H1 (cell line): Measurements from ENCODE around the gene CD46. TPM values are rescaled to one million over a fixed set of nuclear protein-coding genes. Genes with fewer than 3 reads are reported as not detected.

Source experiments
- CTCF ChIA-PET: fragments of 300-600 bp; sonication (Branson Sonifier 250); formaldehyde crosslinking; loops from one replicate; lab custom pipeline; 2021; ENCODE audit not compliant: partially characterized antibody; lab: Charles Lee
- POLR2A ChIA-PET: fragments of 300-600 bp; sonication (Branson Sonifier 250); formaldehyde crosslinking; loops from one replicate; lab custom pipeline; 2021; ENCODE audit warnings: inconsistent platforms; ENCODE audit not compliant: partially characterized antibody; lab: Charles Lee
- DNase-seq, 2 experiments: peaks; one replicate each; pipeline versions ENCODE4 v3.0.0 to v3.0.0-alpha.2; 2010 to 2022; ENCODE audit warnings: low spot score in 2 of 2, low read depth in 1 of 2, mixed read lengths in 1 of 2
- FAIRE-seq: peaks from 2 replicates; lab custom pipeline; 2011; peaks lifted over from hg19 to GRCh38; lab: Jason Lieb, UNC
- H2AFZ ChIP-seq: 2 replicates; pipeline ENCODE4 v1.8.1; 2012; ENCODE audit warnings: low read length, inconsistent platforms
- H2AK5ac ChIP-seq: 2 replicates; pipeline ENCODE4 v1.6.1; 2013; ENCODE audit warnings: low read depth, low read length
- H2BK120ac ChIP-seq: replicated peaks from 2 replicates; pipeline ENCODE3; 2013; ENCODE audit warnings: low read depth, low read length, inconsistent platforms
- H2BK12ac ChIP-seq: 2 replicates; pipeline ENCODE4 v1.6.1; 2013; ENCODE audit warnings: low read depth, low read length
- H2BK15ac ChIP-seq: 2 replicates; pipeline ENCODE4 v1.6.1; 2013; ENCODE audit warnings: low read length
- H2BK20ac ChIP-seq: 2 replicates; pipeline ENCODE4 v1.6.1; 2013; ENCODE audit warnings: low read length
- H2BK5ac ChIP-seq: 2 replicates; pipeline ENCODE4 v1.6.1; 2013; ENCODE audit warnings: low read depth, low read length
- H3K14ac ChIP-seq: 2 replicates; pipeline ENCODE4 v1.6.1; 2013; ENCODE audit warnings: inconsistent platforms; ENCODE audit not compliant: insufficient read length
- H3K18ac ChIP-seq: 2 replicates; pipeline ENCODE4 v1.6.1; 2013; ENCODE audit warnings: low read length; ENCODE audit errors: extremely low read depth
- H3K23ac ChIP-seq: 2 replicates; pipeline ENCODE4 v1.6.1; 2013; ENCODE audit warnings: inconsistent platforms; ENCODE audit not compliant: insufficient read length
- H3K23me2 ChIP-seq: 2 replicates; pipeline ENCODE4 v1.6.1; 2013; ENCODE audit warnings: low read depth, low read length
- H3K27ac ChIP-seq: 2 replicates; pipeline ENCODE4 v1.6.1; 2011; ENCODE audit warnings: low read depth, low read length, inconsistent platforms
- H3K27me3 ChIP-seq, 4 experiments: replicated peaks in 1 of 4; 1 replicate in 1 of 4; 2 replicates in 3 of 4; pipeline versions ENCODE4 v1.6.1 to v1.8.1; 2011 to 2013; ENCODE audit warnings: low read length in 3 of 4, mild to moderate bottlenecking in 3 of 4, inconsistent platforms in 2 of 4, mixed read lengths in 2 of 4, moderate library complexity in 1 of 4; ENCODE audit not compliant: control insufficient read depth in 3 of 4, insufficient read depth in 3 of 4; ENCODE audit errors: extremely low read depth in 1 of 4
- H3K36me3 ChIP-seq, 4 experiments: 2 replicates each; pipeline versions ENCODE4 v1.6.1 to v1.8.1; 2011 to 2013; ENCODE audit warnings: mild to moderate bottlenecking in 4 of 4, low read length in 3 of 4, moderate library complexity in 2 of 4, control low read depth in 1 of 4, inconsistent platforms in 1 of 4; ENCODE audit not compliant: insufficient read depth in 4 of 4, control insufficient read depth in 2 of 4
- H3K4ac ChIP-seq: replicated peaks from 2 replicates; pipeline ENCODE3; 2013; ENCODE audit warnings: low read length, low read depth, mixed read lengths, inconsistent platforms; ENCODE audit not compliant: insufficient read length
- H3K4me1 ChIP-seq, 4 experiments: replicated peaks in 1 of 4; 1 replicate in 1 of 4; 2 replicates in 3 of 4; pipeline versions ENCODE4 v1.6.1 to v1.8.1; 2011 to 2013; ENCODE audit warnings: low read length in 3 of 4, inconsistent platforms in 2 of 4, mixed read lengths in 1 of 4; ENCODE audit not compliant: insufficient read depth in 4 of 4, control insufficient read depth in 3 of 4
- H3K4me2 ChIP-seq, 2 experiments: 2 replicates each; pipeline versions ENCODE4 v1.6.1 to v1.8.1; 2011 to 2013; ENCODE audit warnings: low read depth in 2 of 2, low read length in 2 of 2, control low read depth in 1 of 2, inconsistent platforms in 1 of 2, mild to moderate bottlenecking in 1 of 2; ENCODE audit not compliant: insufficient read depth in 1 of 2
- H3K4me3 ChIP-seq, 4 experiments: fragments of 200-600, 300-600 bp in 1 of 4; sonication (generic), shearing (Covaris generic), sonication (Bioruptor Twin) in 1 of 4; 2 replicates each; pipeline versions ENCODE4 v1.5.1 to v1.8.1; 2011 to 2016; ENCODE audit warnings: low read length in 4 of 4, low read depth in 3 of 4, control low read depth in 2 of 4, inconsistent platforms in 2 of 4, mild to moderate bottlenecking in 2 of 4, mixed read lengths in 1 of 4, moderate library complexity in 1 of 4; ENCODE audit not compliant: insufficient read depth in 2 of 4; ENCODE audit errors: extremely low read depth in 1 of 4
- H3K56ac ChIP-seq: replicated peaks from 2 replicates; pipeline ENCODE3; 2013; ENCODE audit warnings: low read depth, mild to moderate bottlenecking, mixed read lengths, low read length, inconsistent platforms; ENCODE audit not compliant: insufficient read length
- H3K79me1 ChIP-seq: 2 replicates; pipeline ENCODE4 v1.6.1; 2013; ENCODE audit warnings: low read depth, low read length, control low read depth
- H3K79me2 ChIP-seq, 2 experiments: 2 replicates each; pipeline versions ENCODE4 v1.6.1 to v1.8.1; 2012 to 2013; ENCODE audit warnings: low read length in 2 of 2, mild to moderate bottlenecking in 2 of 2, inconsistent platforms in 1 of 2; ENCODE audit not compliant: insufficient read depth in 2 of 2, control insufficient read depth in 1 of 2
- H3K9ac ChIP-seq, 4 experiments: replicated peaks in 1 of 4; 1 replicate in 1 of 4; 2 replicates in 3 of 4; pipeline versions ENCODE4 v1.6.1 to v1.8.1; 2011 to 2013; ENCODE audit warnings: low read depth in 3 of 4, low read length in 3 of 4, control low read depth in 2 of 4, mild to moderate bottlenecking in 2 of 4, moderate library complexity in 2 of 4, inconsistent platforms in 1 of 4; ENCODE audit errors: extremely low read depth in 1 of 4
- H3K9me3 ChIP-seq, 2 experiments: 2 replicates each; pipeline versions ENCODE4 v1.6.1 to v1.8.1; 2012 to 2013; ENCODE audit warnings: mild to moderate bottlenecking in 2 of 2, moderate library complexity in 2 of 2, control low read depth in 1 of 2, inconsistent platforms in 1 of 2, low read depth in 1 of 2, low read length in 1 of 2, mixed read lengths in 1 of 2; ENCODE audit not compliant: insufficient read depth in 2 of 2
- H4K20me1 ChIP-seq, 2 experiments: replicated peaks in 1 of 2; 2 replicates each; pipeline versions ENCODE3 to v1.8.1; 2011 to 2013; ENCODE audit warnings: inconsistent platforms in 2 of 2, low read length in 2 of 2, mild to moderate bottlenecking in 1 of 2; ENCODE audit not compliant: insufficient read depth in 2 of 2, control insufficient read depth in 1 of 2
- H4K5ac ChIP-seq: 2 replicates; pipeline ENCODE4 v1.6.1; 2013; ENCODE audit warnings: low read length, low read depth, mixed read lengths, inconsistent platforms; ENCODE audit not compliant: insufficient read length
- H4K8ac ChIP-seq: 2 replicates; pipeline ENCODE4 v1.8.0; 2013; ENCODE audit warnings: mild to moderate bottlenecking, moderate library complexity, low read length, inconsistent platforms; ENCODE audit not compliant: insufficient read depth; ENCODE audit errors: extremely low read depth
- H4K91ac ChIP-seq: replicated peaks from 2 replicates; pipeline ENCODE3; 2013; ENCODE audit warnings: low read length, mixed read lengths, inconsistent platforms; ENCODE audit not compliant: insufficient read length
- CBX5 ChIP-seq: fragments of 300-800, 300-1000 bp; sonication (generic); IDR thresholded peaks from 2 replicates; pipeline ENCODE4 v1.7.1; 2016; ENCODE audit warnings: antibody characterized with exemption, low read length, low read depth
- CHD2 ChIP-seq: IDR thresholded peaks from 2 replicates; pipeline ENCODE4 v1.6.1; 2012; ENCODE audit warnings: low read length, improper control_type of control experiment
- KDM4A ChIP-seq: IDR thresholded peaks from one replicate; pipeline ENCODE4 v1.7.1; 2012; ENCODE audit warnings: low read depth, mild to moderate bottlenecking, moderate library complexity, low read length, inconsistent platforms; ENCODE audit not compliant: severe bottlenecking
- POLR2AphosphoS5 ChIP-seq: IDR thresholded peaks from 2 replicates; pipeline ENCODE4 v1.6.1; 2011; ENCODE audit warnings: low read depth, low read length
- RAD21 ChIP-seq, 2 experiments: IDR thresholded peaks in 1 of 2; conservative IDR thresholded peaks in 1 of 2; 2 replicates each; pipeline ENCODE4 v1.6.1; 2011; ENCODE audit warnings: low read depth in 2 of 2, low read length in 2 of 2, improper control_type of control experiment in 1 of 2, inconsistent platforms in 1 of 2, mild to moderate bottlenecking in 1 of 2, moderate library complexity in 1 of 2
- RFX5 ChIP-seq: IDR thresholded peaks from 2 replicates; pipeline ENCODE4 v1.6.1; 2011; ENCODE audit warnings: low read depth, low read length, improper control_type of control experiment, borderline replicate concordance
- SRF ChIP-seq: IDR thresholded peaks from 2 replicates; pipeline ENCODE4 v1.6.1; 2011; ENCODE audit warnings: mild to moderate bottlenecking, low read depth, low read length, moderate library complexity
- SUZ12 ChIP-seq: fragments of 200-600 bp; sonication (generic); IDR thresholded peaks from 2 replicates; pipeline ENCODE4 v1.6.1; 2012; ENCODE audit warnings: mild to moderate bottlenecking, inconsistent platforms, low read length, moderate library complexity, mixed read lengths
- WGBS, 2 experiments: shearing (Covaris generic) in 1 of 2; methylation state at CpG; one replicate each; pipeline versions ENCODE4 v1.1.6 to v1.1.7; 2013 to 2015; ENCODE audit warnings: low lambda C conversion rate in 2 of 2, mixed read lengths in 2 of 2, inconsistent platforms in 1 of 2, low coverage in 1 of 2, missing lambda C conversion rate in 1 of 2; ENCODE audit not compliant: insufficient replicate concordance in 2 of 2, insufficient coverage in 1 of 2, insufficient read length in 1 of 2; ENCODE audit errors: extremely low coverage in 1 of 2, missing lambda C conversion rate in 1 of 2; 5-methylcytosine and 5-hydroxymethylcytosine counted together
- polyA plus RNA-seq, 7 experiments: library from polyadenylated mRNA; depleted of rRNA in 3 of 7; stranded (reverse) in 5 of 7; unstranded in 2 of 7; fragments of >200 nt in 5 of 7; fragments of 200-250 nt in 2 of 7; gene quantifications; 1 replicate in 5 of 7; 2 replicates in 1 of 7; 4 replicates in 1 of 7; pipeline versions ENCODE4 v1.2.1 to v1.2.3, GENCODE V29; 2011 to 2013; ENCODE audit warnings: missing spikeins in 2 of 7, mixed read lengths in 2 of 7
- total RNA-seq: library from RNA; stranded (reverse); fragmentation: NEBNext Ultra II Directional; extraction: Animal tissue kit (Norgen Biotek cat#: 25700); gene quantifications from 2 replicates; pipeline ENCODE4 v1.2.1, GENCODE V29; 2021
- TF ChIP-seq, protein P1 (sequence below): IDR thresholded peaks from 2 replicates; pipeline ENCODE4 v1.6.1; 2012; ENCODE audit warnings: inconsistent platforms
- TF ChIP-seq, protein P2 (sequence below), 3 experiments: IDR thresholded peaks; 1 replicate in 2 of 3; 2 replicates in 1 of 3; pipeline versions ENCODE4 v1.5.1 to v1.6.1; 2011; ENCODE audit warnings: low read length in 3 of 3, mild to moderate bottlenecking in 3 of 3, inconsistent platforms in 2 of 3, low read depth in 1 of 3, moderate library complexity in 1 of 3; ENCODE audit not compliant: insufficient read depth in 1 of 3; ENCODE audit errors: control extremely low read depth in 1 of 3

Gene CD46
- total and polyA plus RNA-seq, 2 of the 8 experiments (the other 6 are each of a cell fraction or from before 2014, with no cell fraction given) = 60.9 to 113 TPM

DNA sequence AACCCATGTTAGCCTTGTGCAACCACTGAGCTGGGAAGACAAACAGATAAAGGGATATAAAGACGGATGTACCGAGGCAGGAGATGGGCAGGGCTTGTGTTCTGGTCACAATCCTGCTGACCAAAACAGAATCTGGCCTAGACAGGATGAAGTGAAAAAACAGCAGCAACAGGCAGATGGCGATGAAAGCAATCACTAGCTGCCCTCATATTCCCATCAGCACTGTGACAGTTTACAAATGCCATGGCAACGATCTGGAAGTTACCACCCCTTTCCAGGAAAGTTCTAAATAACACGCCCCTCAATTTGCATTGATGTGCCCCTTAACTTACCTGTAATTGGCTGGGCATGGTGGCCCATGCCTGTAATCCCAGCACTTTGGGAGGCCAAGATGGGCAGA lies 40.6 kb upstream of the CD46 start:
- Histone ChIP-seq H3K4me3 (no peak overlapping the region), H3K56ac (no peak overlapping the region), H4K8ac (no peak overlapping the region), H2BK15ac (no peak overlapping the region), H2AK5ac (no peak overlapping the region), H3K36me3 (no peaks in the 10 kb centered on the region), H4K5ac (no peak overlapping the region), H3K9ac (no peak overlapping the region), H3K27ac (no peak overlapping the region), H3K14ac (no peak overlapping the region), H4K91ac (no peak overlapping the region), H3K27me3 (no peaks in the 10 kb centered on the region), H3K4me1 (no peaks in the 10 kb centered on the region), H4K20me1 (no peaks in the 10 kb centered on the region), H2AFZ (0 out of 2 replicates have a peak overlapping the region, but pooled peaks have one; percentile 49), H3K23ac (no peak overlapping the region), H3K4ac (no peak overlapping the region), H2BK20ac (no peak overlapping the region), H3K18ac (no peak overlapping the region), H3K23me2 (no peaks in the 10 kb centered on the region), H3K4me2 (no peak overlapping the region), H3K79me1 (no peaks in the 10 kb centered on the region), H2BK5ac (no peak overlapping the region), H3K79me2 (no peaks in the 10 kb centered on the region), H2BK12ac (no peak overlapping the region), H3K9me3 (no peaks in the 10 kb centered on the region; a peak in 1 of 4 replicates), H2BK120ac (no peak overlapping the region)
- ChIA-PET CTCF (interaction anchor here (1.0 to 4.5 kb wide), 5 partner anchors 12 to 846 kb away, joined by 3 to 25 read pairs (median 5); partner anchors contain the start of gene IL20), POLR2A (interaction anchor here (0.8 kb wide), 1 partner anchor 87 kb away, joined by 3 read pairs; no protein-coding TSS in a partner anchor)
- 82% methylated on average over 5 of the region's 5 CpGs; no CpG with 5 or more reads in 1 of the 2 experiments for WGBS, 2 experiments
- peak; percentile 62 for FAIRE-seq
- DNase-seq = peak in 1 of 2 experiments; percentile 9
- TF ChIP-seq, protein P1, sequence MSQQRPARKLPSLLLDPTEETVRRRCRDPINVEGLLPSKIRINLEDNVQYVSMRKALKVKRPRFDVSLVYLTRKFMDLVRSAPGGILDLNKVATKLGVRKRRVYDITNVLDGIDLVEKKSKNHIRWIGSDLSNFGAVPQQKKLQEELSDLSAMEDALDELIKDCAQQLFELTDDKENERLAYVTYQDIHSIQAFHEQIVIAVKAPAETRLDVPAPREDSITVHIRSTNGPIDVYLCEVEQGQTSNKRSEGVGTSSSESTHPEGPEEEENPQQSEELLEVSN = no peak
- peak; percentile 41 to 53 for TF ChIP-seq RAD21 (IDR thresholded peaks at IDR 0.05 in 1 of 2, conservative IDR thresholded peaks at IDR 0.05 in 1 of 2; ENCODE audit: low read depth in 2 of 2, low read length in 2 of 2)
- TF ChIP-seq KDM4A = no peak
- no peak for TF ChIP-seq CBX5
- TF ChIP-seq, protein P2, sequence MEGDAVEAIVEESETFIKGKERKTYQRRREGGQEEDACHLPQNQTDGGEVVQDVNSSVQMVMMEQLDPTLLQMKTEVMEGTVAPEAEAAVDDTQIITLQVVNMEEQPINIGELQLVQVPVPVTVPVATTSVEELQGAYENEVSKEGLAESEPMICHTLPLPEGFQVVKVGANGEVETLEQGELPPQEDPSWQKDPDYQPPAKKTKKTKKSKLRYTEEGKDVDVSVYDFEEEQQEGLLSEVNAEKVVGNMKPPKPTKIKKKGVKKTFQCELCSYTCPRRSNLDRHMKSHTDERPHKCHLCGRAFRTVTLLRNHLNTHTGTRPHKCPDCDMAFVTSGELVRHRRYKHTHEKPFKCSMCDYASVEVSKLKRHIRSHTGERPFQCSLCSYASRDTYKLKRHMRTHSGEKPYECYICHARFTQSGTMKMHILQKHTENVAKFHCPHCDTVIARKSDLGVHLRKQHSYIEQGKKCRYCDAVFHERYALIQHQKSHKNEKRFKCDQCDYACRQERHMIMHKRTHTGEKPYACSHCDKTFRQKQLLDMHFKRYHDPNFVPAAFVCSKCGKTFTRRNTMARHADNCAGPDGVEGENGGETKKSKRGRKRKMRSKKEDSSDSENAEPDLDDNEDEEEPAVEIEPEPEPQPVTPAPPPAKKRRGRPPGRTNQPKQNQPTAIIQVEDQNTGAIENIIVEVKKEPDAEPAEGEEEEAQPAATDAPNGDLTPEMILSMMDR (IDR thresholded peaks at IDR 0.05; ENCODE audit: control extremely low read depth in 1 of 3, insufficient read depth in 1 of 3, low read depth in 1 of 3, low read length in 3 of 3) = peak in 2 of 3 experiments; percentile 1 to 50; a peak in 3 of 4 replicates
- TF ChIP-seq CHD2 = no peak
- TF ChIP-seq SUZ12 = no peak
- no peak for TF ChIP-seq SRF
- no peak for TF ChIP-seq RFX5
- TF ChIP-seq POLR2AphosphoS5 = no peak
